OCI-LY1 (cell line): ENCODE measurements around the gene PIAS3.

ENCODE experiments used
- EZH2 ChIP-seq: fragments of 200-600 bp; sonication (generic), shearing (Covaris generic); IDR thresholded peaks from 2 replicates; pipeline ENCODE4 v1.8.0; 2017; ENCODE audit warnings: borderline replicate concordance, mixed run types, mild to moderate bottlenecking, antibody characterized with exemption, low read length, moderate library complexity, mixed read lengths
- TF ChIP-seq, protein P1 (sequence below): fragments of 200-600 bp; sonication (generic), shearing (Covaris generic); IDR thresholded peaks from 2 replicates; pipeline ENCODE4 v1.5.1; 2017; ENCODE audit warnings: mild to moderate bottlenecking, antibody characterized with exemption, low read length, moderate library complexity, mixed read lengths

- TF ChIP-seq, protein P1, sequence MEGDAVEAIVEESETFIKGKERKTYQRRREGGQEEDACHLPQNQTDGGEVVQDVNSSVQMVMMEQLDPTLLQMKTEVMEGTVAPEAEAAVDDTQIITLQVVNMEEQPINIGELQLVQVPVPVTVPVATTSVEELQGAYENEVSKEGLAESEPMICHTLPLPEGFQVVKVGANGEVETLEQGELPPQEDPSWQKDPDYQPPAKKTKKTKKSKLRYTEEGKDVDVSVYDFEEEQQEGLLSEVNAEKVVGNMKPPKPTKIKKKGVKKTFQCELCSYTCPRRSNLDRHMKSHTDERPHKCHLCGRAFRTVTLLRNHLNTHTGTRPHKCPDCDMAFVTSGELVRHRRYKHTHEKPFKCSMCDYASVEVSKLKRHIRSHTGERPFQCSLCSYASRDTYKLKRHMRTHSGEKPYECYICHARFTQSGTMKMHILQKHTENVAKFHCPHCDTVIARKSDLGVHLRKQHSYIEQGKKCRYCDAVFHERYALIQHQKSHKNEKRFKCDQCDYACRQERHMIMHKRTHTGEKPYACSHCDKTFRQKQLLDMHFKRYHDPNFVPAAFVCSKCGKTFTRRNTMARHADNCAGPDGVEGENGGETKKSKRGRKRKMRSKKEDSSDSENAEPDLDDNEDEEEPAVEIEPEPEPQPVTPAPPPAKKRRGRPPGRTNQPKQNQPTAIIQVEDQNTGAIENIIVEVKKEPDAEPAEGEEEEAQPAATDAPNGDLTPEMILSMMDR: no peak
- TF ChIP-seq EZH2: no peak
Measured at GRCh38 chr1:145845144-145845513, 13.8 kb downstream of the PIAS3 start.
